Activated gamma-delta T cell treated with anti-CD3 and anti-CD28 coated beads, Interleukin-2, amount 50 U/mL, for 16 hours (primary cell): ENCODE results near the gene GGA1.
A peak's percentile ranks its signal among the peaks of the same experiment; 100 is the strongest.

ENCODE experiments used
- DNase-seq: peaks from one replicate; pipeline ENCODE4 v3.0.0-alpha.2; 2020; ENCODE audit warnings: low read depth

Gene GGA1

GRCh38 chr22:37631448-37632173 is 23.0 kb downstream of the GGA1 start:
- no peak for DNase-seq

- no peak for DNase-seq
Observed at GRCh38 chr22:37632174-37633088, 23.8 kb downstream of the GGA1 start.

- DNase-seq = no peak
Observed at GRCh38 chr22:37633089-37633624, 24.5 kb downstream of the GGA1 start.

GRCh38 chr22:37633625-37634416 is 25.2 kb downstream of the GGA1 start:
- DNase-seq = no peak

- DNase-seq = no peak
Observed at GRCh38 chr22:37634417-37634924, 25.8 kb downstream of the GGA1 start.

GRCh38 chr22:37635157-37635556 is 26.5 kb downstream of the GGA1 start:
- no peak for DNase-seq

- no peak for DNase-seq
Observed at GRCh38 chr22:37636186-37636948, 27.7 kb downstream of the GGA1 start.

- no peak for DNase-seq
Observed at GRCh38 chr22:37636949-37637273, 28.3 kb downstream of the GGA1 start.

GRCh38 chr22:37638391-37639069 is 29.9 kb downstream of the GGA1 start:
- DNase-seq = no peak

GRCh38 chr22:37639070-37639760 is 30.6 kb downstream of the GGA1 start, which contains the start of gene SH3BP1:
TSS of gene SH3BP1 (plus strand) at chr22:37639669. CDS start at chr22:37639788, 119 bp downstream.
- DNase-seq = peak; percentile 41

- DNase-seq = no peak
Observed at GRCh38 chr22:37639771-37640590, 31.3 kb downstream of the GGA1 start.

- no peak for DNase-seq
Observed at GRCh38 chr22:37640591-37641560, 32.2 kb downstream of the GGA1 start.

GRCh38 chr22:37641561-37641949 is 32.9 kb downstream of the GGA1 start:
- no peak for DNase-seq

GRCh38 chr22:37643225-37643847 is 34.7 kb downstream of the GGA1 start:
- DNase-seq = peak; percentile 80

- DNase-seq = no peak
Observed at GRCh38 chr22:37647317-37647716, 38.7 kb downstream of the GGA1 start.

- DNase-seq = no peak
Observed at GRCh38 chr22:37647928-37648327, 39.3 kb downstream of the GGA1 start.

- DNase-seq = no peak
Observed at GRCh38 chr22:37650463-37651136, 42.0 kb downstream of the GGA1 start.
